ENCODE results near the gene GALNT3. TPM values are rescaled to one million over a fixed set of nuclear protein-coding genes. Genes with fewer than 3 reads are reported as not detected.

GALNT3 gene
- total RNA-seq, 1 experiment from 2014 or later = 17.2 TPM

- Mint-ChIP-seq H3K36me3 (ENCODE audit: insufficient read depth, unreplicated experiment) (no peaks in the 10 kb centered on the region), H3K27ac (ENCODE audit: unreplicated experiment) (no peak overlapping the region), H3K27me3 (ENCODE audit: insufficient read depth, unreplicated experiment) (peaks cover 3% of the 10 kb centered on the region), H3K4me3 (ENCODE audit: unreplicated experiment) (no peak overlapping the region), H3K9me3 (ENCODE audit: unreplicated experiment) (no peaks in the 10 kb centered on the region), H3K4me1 (ENCODE audit: low read depth, unreplicated experiment) (no peaks in the 10 kb centered on the region)
- no peak overlapping the region for H3K4me3 ChIP-seq (ENCODE audit: low read depth, low read length)
- no peaks in the 10 kb centered on the region for H3K27me3 ChIP-seq (replicated peaks; ENCODE audit: control insufficient read depth, insufficient read depth, low read length)
- DNase-seq = no peak
- H3K9me3 ChIP-seq = no peaks in the 10 kb centered on the region
- TF ChIP-seq CTCF (IDR thresholded peaks at IDR 0.05; ENCODE audit: insufficient read depth in 1 of 2, low read depth in 1 of 2, low read length in 1 of 2, severe bottlenecking in 1 of 2, unreplicated experiment in 1 of 2) = no peak
- no peaks in the 10 kb centered on the region for H3K36me3 ChIP-seq (ENCODE audit: control insufficient read depth, insufficient read depth, low read length)
- POLR2A ChIA-PET = no interaction called here
- intact Hi-C loops (cut with micrococcal nuclease; ENCODE audit: unreplicated experiment) = no loop called here
- H3K4me1 ChIP-seq = no peaks in the 10 kb centered on the region
- BruUV-seq (replicated peaks) = no TSS peak
- CTCF ChIA-PET = no interaction called here
Observed at GRCh38 chr2:165839610-165840009, 45.6 kb upstream of the GALNT3 start.

GRCh38 chr2:165837122-165837521 is 43.1 kb upstream of the GALNT3 start:
- no peaks in the 10 kb centered on the region for H3K4me1 ChIP-seq
- H3K27me3 Mint-ChIP-seq (ENCODE audit: insufficient read depth, unreplicated experiment) = peaks cover 3% of the 10 kb centered on the region
- no TSS peak for BruUV-seq (replicated peaks)
- no peaks in the 10 kb centered on the region for H3K9me3 ChIP-seq
- H3K9me3 Mint-ChIP-seq (ENCODE audit: unreplicated experiment) = no peaks in the 10 kb centered on the region
- intact Hi-C loops (cut with micrococcal nuclease; ENCODE audit: unreplicated experiment) = no loop called here
- H3K27ac Mint-ChIP-seq (ENCODE audit: unreplicated experiment) = no peak overlapping the region
- no peak for TF ChIP-seq CTCF (IDR thresholded peaks at IDR 0.05; ENCODE audit: insufficient read depth in 1 of 2, low read depth in 1 of 2, low read length in 1 of 2, severe bottlenecking in 1 of 2, unreplicated experiment in 1 of 2)
- ChIA-PET POLR2A (no interaction called here), CTCF (no interaction called here)
- H3K36me3 Mint-ChIP-seq (ENCODE audit: insufficient read depth, unreplicated experiment) = no peaks in the 10 kb centered on the region
- H3K27me3 ChIP-seq (replicated peaks; ENCODE audit: control insufficient read depth, insufficient read depth, low read length) = no peaks in the 10 kb centered on the region
- no peaks in the 10 kb centered on the region for H3K36me3 ChIP-seq (ENCODE audit: control insufficient read depth, insufficient read depth, low read length)
- DNase-seq = no peak
- H3K4me3 Mint-ChIP-seq (ENCODE audit: unreplicated experiment) = no peak overlapping the region
- H3K4me1 Mint-ChIP-seq (ENCODE audit: low read depth, unreplicated experiment) = no peaks in the 10 kb centered on the region
- H3K4me3 ChIP-seq (ENCODE audit: low read depth, low read length) = no peak overlapping the region

- H3K27me3 ChIP-seq (replicated peaks; ENCODE audit: control insufficient read depth, insufficient read depth, low read length) = no peaks in the 10 kb centered on the region
- H3K4me3 ChIP-seq (ENCODE audit: low read depth, low read length) = no peak overlapping the region
- H3K9me3 Mint-ChIP-seq (ENCODE audit: unreplicated experiment) = no peaks in the 10 kb centered on the region
- no TSS peak for BruUV-seq (replicated peaks)
- intact Hi-C loops (cut with micrococcal nuclease; ENCODE audit: unreplicated experiment) = no loop called here
- POLR2A ChIA-PET = no interaction called here
- CTCF ChIA-PET = no interaction called here
- no peak overlapping the region for H3K4me3 Mint-ChIP-seq (ENCODE audit: unreplicated experiment)
- no peak for DNase-seq
- H3K27me3 Mint-ChIP-seq (ENCODE audit: insufficient read depth, unreplicated experiment) = peaks cover 3% of the 10 kb centered on the region
- H3K36me3 ChIP-seq (ENCODE audit: control insufficient read depth, insufficient read depth, low read length) = no peaks in the 10 kb centered on the region
- H3K36me3 Mint-ChIP-seq (ENCODE audit: insufficient read depth, unreplicated experiment) = no peaks in the 10 kb centered on the region
- no peaks in the 10 kb centered on the region for H3K9me3 ChIP-seq
- no peaks in the 10 kb centered on the region for H3K4me1 Mint-ChIP-seq (ENCODE audit: low read depth, unreplicated experiment)
- H3K27ac Mint-ChIP-seq (ENCODE audit: unreplicated experiment) = no peak overlapping the region
- H3K4me1 ChIP-seq = no peaks in the 10 kb centered on the region
- no peak for TF ChIP-seq CTCF (IDR thresholded peaks at IDR 0.05; ENCODE audit: insufficient read depth in 1 of 2, low read depth in 1 of 2, low read length in 1 of 2, severe bottlenecking in 1 of 2, unreplicated experiment in 1 of 2)
Observed at GRCh38 chr2:165835363-165835762, 41.3 kb upstream of the GALNT3 start.
